Kidney (tissue), 14 donors: ENCODE measurements around the gene RSPH6A. TPM values are rescaled to one million over a fixed set of nuclear protein-coding genes. Genes with fewer than 3 reads are reported as not detected.

Experiments
- DNase-seq, 5 donors: peaks; one replicate each; pipeline ENCODE4 v3.0.0-alpha.2; 2013 to 2020
- FAIRE-seq: peaks from 2 replicates; lab custom pipeline; 2012; peaks lifted over from hg19 to GRCh38; lab: Jason Lieb, UNC
- H3K27ac ChIP-seq, 2 donors: one replicate each; pipeline ENCODE4 v1.7.0; 2013; ENCODE audit warnings: low read depth in 2 of 2, low read length in 2 of 2, inconsistent platforms in 1 of 2
- H3K27me3 ChIP-seq: one replicate; pipeline ENCODE4 v1.7.1; 2013; ENCODE audit warnings: low read length, inconsistent platforms; ENCODE audit not compliant: control insufficient read depth, insufficient read depth
- H3K36me3 ChIP-seq, 3 donors: one replicate each; pipeline versions ENCODE4 v1.7.0 to v1.7.1; 2013; ENCODE audit warnings: low read length in 3 of 3, control low read depth in 1 of 3, inconsistent platforms in 1 of 3; ENCODE audit not compliant: insufficient read depth in 3 of 3, control insufficient read depth in 2 of 3
- H3K4me1 ChIP-seq, 3 donors: one replicate each; pipeline versions ENCODE4 v1.7.0 to v1.7.1; 2013; ENCODE audit warnings: low read length in 3 of 3, inconsistent platforms in 1 of 3, low read depth in 1 of 3; ENCODE audit not compliant: control insufficient read depth in 2 of 3, insufficient read depth in 2 of 3
- H3K4me3 ChIP-seq, 3 donors: one replicate each; pipeline versions ENCODE4 v1.7.0 to v1.8.1; 2013; ENCODE audit warnings: low read length in 3 of 3, control low read depth in 1 of 3, inconsistent platforms in 1 of 3
- H3K9ac ChIP-seq, 3 donors: one replicate each; pipeline versions ENCODE4 v1.7.0 to v1.7.1; 2013; ENCODE audit warnings: low read length in 3 of 3, control low read depth in 1 of 3, inconsistent platforms in 1 of 3
- H3K9me3 ChIP-seq, 3 donors: one replicate each; pipeline versions ENCODE4 v1.7.0 to v1.7.1; 2013; ENCODE audit warnings: low read length in 3 of 3, control low read depth in 1 of 3, inconsistent platforms in 1 of 3; ENCODE audit not compliant: control insufficient read depth in 2 of 3, insufficient read depth in 1 of 3
- CTCF ChIP-seq: IDR thresholded peaks from 3 replicates; pipeline ENCODE4 v1.5.1; 2012; ENCODE audit warnings: mild to moderate bottlenecking, moderate library complexity, borderline replicate concordance; ENCODE audit not compliant: insufficient read depth; ENCODE audit errors: extremely low read depth
- intact Hi-C: fragments of 100-400 bp; cut with DNase I; formaldehyde crosslinking; loops from one replicate; pipeline ENCODE4 v1.11.1; 2022
- polyA plus RNA-seq: library from polyadenylated mRNA; stranded (reverse); fragments of 350-450 nt; fragmentation: Illumina TruSeq; extraction: RNeasy Lipid Tissue Mini Kit (QIAGEN cat#74804); gene quantifications from one replicate; pipeline ENCODE4 v1.2.3, GENCODE V29; 2014; ENCODE audit warnings: low read depth, low replicate concordance; ENCODE audit not compliant: insufficient read depth
- total RNA-seq: library from RNA; stranded (reverse); fragmentation: NEBNext Ultra II Directional; extraction: Animal tissue kit (Norgen Biotek cat#: 25700); gene quantifications from one replicate; pipeline ENCODE4 v1.2.1, GENCODE V29; 2021
- donor health status: control.
- donor health status: control.
- donor health status: control.
- donor health status: control.
- donor health status: control.
- donor health status: DM: yes; HTN: yes; CAD: no.
- donor health status: Normal renal cell carcinoma (clear cell type).

RSPH6A gene
- total and polyA plus RNA-seq, 2 donors from 2014 or later, result 0.13 TPM; not detected in 1

DNA sequence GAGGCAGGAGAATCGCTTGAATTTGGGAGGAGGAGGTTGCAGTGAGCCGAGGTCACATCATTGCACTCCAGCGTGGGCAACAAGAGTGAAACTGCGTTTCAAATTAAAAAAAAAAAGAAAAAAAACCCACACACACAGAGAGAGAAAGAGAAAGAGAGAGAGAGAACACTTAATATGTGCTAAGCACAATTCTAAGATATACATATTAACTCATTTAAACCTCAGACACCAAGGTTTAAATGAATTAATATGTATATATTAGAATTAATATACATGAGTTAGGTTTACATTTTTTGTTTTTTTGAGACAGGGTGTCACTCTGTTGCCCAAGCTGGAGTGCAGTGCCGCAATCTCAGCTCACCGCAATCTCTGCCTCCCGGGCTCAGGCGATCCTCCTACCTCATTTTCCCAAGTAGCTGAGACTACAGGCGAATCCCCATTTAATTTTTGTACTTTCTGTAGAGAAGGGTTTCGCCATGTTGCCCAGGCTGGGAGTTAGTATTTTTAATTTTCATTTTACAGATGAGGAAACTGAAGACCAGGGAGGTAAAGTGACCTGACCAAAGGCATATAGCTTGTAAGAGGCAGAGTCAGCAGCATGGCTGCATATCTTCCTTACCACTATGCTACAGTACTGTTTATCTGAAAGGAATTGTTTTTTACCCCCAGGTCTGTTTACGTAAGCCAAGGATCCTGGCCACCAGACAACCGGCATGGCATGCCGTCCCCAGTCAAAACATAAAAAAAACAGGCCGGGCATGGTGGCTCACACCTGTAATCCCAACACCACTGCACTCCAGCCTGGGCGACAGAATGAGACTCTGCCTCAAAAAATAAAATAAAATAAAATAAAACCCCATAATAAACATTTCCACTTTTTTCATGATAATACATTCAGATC lies 45.5 kb upstream of the RSPH6A start:
- intact Hi-C loops, result no loop called here
- Histone ChIP-seq H3K27ac (no peak overlapping the region), H3K27me3 (peaks cover 13% of the 10 kb centered on the region), H3K9me3 (no peaks in the 10 kb centered on the region), H3K4me1 (peaks cover 0 to 10% (median 0%) of the 10 kb centered on the region in 3 donors), H3K9ac (no peak overlapping the region), H3K36me3 (no peaks in the 10 kb centered on the region), H3K4me3 (no peak overlapping the region)
- no peak for DNase-seq
- no peak for TF ChIP-seq CTCF
- FAIRE-seq, result no peak

- FAIRE-seq (no peak), DNase-seq (no peak)
- Histone ChIP-seq H3K27ac (no peak overlapping the region), H3K4me3 (no peak overlapping the region), H3K9ac (no peak overlapping the region), H3K4me1 (no peaks in the 10 kb centered on the region), H3K27me3 (no peaks in the 10 kb centered on the region), H3K36me3 (peaks cover 4 to 31% (median 9%) of the 10 kb centered on the region in 3 donors), H3K9me3 (no peaks in the 10 kb centered on the region)
- no peak for TF ChIP-seq CTCF
- intact Hi-C loops, result no loop called here
Measured at GRCh38 chr19:45854167-45854778, 39.2 kb upstream of the RSPH6A start.

GRCh38 chr19:45852983-45853382 lies 37.9 kb upstream of the RSPH6A start:
- TF ChIP-seq CTCF, result no peak
- Histone ChIP-seq H3K9me3 (no peaks in the 10 kb centered on the region), H3K4me3 (no peak overlapping the region), H3K27ac (no peak overlapping the region), H3K36me3 (peaks cover 12 to 44% (median 17%) of the 10 kb centered on the region in 3 donors), H3K4me1 (no peaks in the 10 kb centered on the region), H3K27me3 (no peaks in the 10 kb centered on the region), H3K9ac (no peak overlapping the region)
- FAIRE-seq, result no peak
- intact Hi-C loops, result no loop called here
- DNase-seq, result no peak
